Dermis blood vessel endothelial cell (primary cell): Measurements from ENCODE around the gene MFAP2. TPM values are rescaled to one million over a fixed set of nuclear protein-coding genes. Genes with fewer than 3 reads are reported as not detected.
"Not testable (repeated sequence)": the region's sequence is repeated elsewhere in the genome, so short reads cannot be mapped to it uniquely, and the experiment has no call there.

Experiments
- DNase-seq: peaks from one replicate; pipeline ENCODE4 v3.0.0; 2010
- total RNA-seq: library from RNA; depleted of rRNA; stranded (reverse); fragments of >200 nt; gene quantifications from 2 replicates; pipeline ENCODE4 v1.2.3, GENCODE V29; 2014

Gene MFAP2
- total RNA-seq, 1 donor from 2014 or later, result 24.5 TPM

- peak; percentile 84 for DNase-seq
These were observed 1.6 kb downstream of the MFAP2 start for GRCh38 chr1:16978567-16979474.

DNA sequence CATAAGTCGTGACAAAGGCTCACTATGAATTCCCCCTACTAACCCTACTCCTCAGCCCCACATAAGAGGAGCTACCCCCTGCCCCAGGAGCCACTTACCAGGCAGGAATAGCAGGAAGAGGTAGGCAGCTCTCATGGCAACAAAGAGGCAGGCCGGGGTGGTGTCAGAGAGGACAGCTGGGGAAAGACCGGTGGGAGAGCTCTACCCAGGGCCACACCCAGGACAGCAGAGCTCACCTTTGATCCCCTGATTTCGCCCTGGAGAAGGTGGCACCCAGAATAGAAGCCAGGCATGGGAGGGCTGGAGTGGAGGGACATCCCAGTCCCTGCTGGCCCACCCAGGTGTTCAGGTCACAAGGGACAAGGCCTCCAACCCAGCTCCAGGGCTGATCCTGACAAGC lies 2.3 kb downstream of the MFAP2 start:
- no peak for DNase-seq

GRCh38 chr1:16977377-16977776 lies 3.0 kb downstream of the MFAP2 start:
- DNase-seq, result no peak

- no peak for DNase-seq
These were observed 3.5 kb downstream of the MFAP2 start for GRCh38 chr1:16976966-16977365.

DNA sequence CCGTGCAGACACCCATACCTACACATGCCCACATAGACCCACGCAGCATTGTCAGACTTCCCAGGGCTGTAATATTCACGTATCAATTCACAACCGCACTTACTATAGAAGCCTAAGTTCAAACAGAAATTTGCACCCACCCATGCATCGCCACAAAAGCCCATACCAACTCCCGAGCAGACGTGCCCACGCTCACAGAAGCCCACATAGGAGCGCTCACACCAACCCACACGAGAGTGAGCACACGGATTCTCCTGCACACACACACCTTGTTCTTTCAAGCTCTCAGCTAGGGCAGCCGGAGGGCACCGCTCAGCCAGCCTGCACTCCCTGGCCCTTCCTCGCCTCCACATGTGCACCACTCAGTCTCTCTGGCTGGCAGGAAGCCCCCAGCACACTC lies 4.6 kb downstream of the MFAP2 start:
- no peak for DNase-seq

DNA sequence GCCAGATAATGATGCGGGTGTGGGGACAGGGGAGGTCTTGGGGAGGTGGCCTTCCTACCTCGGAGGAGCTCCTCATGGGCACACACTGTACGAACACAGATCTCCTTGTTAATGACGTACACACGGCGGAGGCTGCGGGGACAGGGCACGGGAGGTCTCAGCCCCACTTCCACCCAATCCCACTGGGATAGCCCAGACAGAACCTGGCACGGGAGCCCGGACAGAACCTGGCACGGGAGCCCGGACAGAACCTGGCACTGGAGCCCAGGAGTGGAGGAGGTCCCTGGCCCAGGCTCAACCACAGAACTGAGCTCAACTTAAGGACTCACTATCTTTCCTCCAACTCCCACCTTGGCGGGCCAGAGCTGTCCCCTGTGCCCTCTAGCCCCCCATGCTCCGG lies 5.2 kb downstream of the MFAP2 start:
- DNase-seq, result no peak

DNA sequence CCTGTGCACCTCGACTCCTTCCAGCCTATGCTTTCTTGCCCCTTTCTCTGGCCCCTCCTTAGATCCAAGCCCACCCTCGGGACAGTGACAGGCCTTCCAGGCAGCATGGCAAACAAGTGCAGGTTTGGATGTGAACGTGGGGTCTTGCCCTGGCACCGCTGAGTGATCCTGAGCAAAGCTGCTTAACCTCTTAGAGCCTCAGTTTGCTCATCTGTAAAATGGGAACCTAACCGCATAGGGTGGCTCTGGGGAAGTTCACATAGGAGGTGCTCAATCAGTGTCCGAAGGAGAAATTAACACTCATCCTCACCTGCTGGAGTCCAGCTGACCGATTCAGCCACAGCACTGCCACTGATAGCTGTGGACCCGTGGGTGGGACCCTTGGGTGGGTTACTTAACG lies 7.2 kb downstream of the MFAP2 start:
- no peak for DNase-seq

GRCh38 chr1:16972189-16972895 lies 8.1 kb downstream of the MFAP2 start:
- DNase-seq, result no peak

- peak; percentile 35 for DNase-seq
These were observed 8.9 kb downstream of the MFAP2 start for GRCh38 chr1:16971341-16972188.

DNA sequence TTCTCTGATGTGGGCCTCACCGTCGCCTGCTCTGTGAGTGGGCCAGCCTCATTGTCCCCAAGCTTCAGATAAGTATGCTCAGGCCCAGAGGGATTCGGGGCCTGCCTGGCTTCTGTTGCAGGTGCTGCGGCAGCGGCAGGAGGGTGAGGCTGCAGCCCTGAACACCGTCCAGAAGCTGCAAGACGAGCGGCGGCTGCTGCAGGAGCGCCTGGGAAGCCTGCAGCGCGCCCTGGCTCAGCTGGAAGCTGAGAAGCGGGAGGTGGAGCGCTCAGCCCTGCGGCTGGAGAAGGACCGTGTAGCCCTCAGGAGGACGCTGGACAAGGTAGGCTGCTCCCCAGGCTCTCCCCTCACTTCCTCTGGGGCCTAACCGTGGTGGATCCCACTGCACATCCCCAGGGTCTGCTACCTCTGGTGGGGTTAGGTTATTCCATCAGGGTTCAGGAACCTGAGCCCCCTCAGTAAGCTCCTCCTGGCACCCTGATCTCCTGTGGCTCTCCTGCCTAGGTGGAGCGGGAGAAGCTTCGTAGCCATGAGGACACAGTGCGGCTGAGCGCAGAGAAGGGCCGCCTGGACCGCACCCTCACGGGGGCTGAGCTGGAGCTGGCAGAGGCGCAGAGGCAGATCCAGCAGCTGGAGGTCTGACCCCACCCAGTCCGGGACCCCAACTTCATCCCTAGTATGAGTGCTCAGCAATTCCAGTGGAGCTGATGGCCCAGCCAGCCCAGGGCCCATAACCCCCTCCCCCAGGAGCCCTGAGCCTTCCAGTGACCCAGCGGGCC lies 10.1 kb downstream of the MFAP2 start:
- no peak for DNase-seq

GRCh38 chr1:16969651-16970050 lies 10.8 kb downstream of the MFAP2 start:
- DNase-seq, result no peak

DNA sequence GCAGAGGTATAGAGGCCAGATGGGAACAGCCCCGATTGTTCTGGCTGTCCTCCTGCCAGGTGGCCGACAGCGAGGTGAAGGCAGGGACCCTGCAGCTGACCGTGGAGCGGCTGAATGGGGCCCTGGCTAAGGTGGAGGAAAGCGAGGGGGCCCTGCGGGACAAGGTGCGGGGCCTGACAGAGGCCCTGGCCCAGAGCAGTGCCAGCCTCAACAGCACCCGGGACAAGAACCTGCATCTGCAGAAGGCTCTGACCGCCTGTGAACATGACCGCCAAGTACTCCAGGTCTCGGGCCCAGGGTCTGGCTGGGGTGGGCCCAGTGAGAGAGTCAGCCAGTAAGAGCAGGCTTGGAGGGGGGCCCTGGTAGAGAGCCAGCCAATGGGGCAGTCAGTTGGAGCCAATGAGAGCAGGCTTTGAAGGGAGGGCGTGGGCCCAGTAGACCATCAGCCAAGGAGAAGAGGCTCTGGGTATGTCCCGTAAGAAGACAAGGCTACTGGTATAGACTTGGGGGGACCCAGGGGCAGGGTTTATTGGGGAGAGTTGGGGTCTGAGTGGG lies 11.3 kb downstream of the MFAP2 start:
- no peak for DNase-seq

DNA sequence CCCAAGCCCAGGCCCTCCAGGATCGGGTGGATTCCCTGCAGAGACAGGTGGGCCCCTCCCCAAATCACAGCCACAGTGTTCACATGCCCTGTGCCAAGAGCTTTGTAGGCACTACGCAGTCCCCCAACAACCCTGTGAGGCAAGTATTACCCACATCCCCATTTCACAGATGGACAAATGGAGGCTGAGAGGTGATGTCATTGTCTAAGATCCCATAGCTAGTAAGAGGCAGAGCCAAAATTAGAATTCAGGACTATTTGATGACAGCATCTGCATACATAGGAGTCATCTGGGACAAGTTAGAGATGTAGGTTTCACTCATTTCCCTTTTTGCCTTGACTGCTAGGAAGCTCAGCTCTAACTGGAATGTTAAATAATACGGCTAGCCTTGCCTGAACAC lies 12.0 kb downstream of the MFAP2 start:
- DNase-seq, result no peak

DNA sequence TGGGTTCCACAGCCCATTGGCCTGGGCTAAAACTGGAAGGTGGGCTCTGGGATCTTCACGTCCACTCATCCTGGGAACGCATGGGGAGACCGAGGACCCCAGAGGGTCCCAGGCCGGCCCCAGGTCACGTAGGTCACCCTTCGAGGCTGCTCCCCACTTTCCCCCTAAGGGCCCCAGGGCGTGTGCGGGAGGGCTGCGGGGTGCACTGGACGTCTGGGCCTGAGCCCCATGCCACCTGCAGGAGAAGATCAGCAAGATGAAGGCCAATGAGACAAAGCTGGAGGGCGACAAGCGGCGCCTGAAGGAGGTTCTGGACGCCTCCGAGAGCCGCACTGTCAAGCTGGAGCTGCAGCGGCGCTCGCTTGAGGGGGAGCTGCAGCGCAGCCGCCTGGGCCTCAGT lies 12.5 kb downstream of the MFAP2 start:
- no peak for DNase-seq

DNA sequence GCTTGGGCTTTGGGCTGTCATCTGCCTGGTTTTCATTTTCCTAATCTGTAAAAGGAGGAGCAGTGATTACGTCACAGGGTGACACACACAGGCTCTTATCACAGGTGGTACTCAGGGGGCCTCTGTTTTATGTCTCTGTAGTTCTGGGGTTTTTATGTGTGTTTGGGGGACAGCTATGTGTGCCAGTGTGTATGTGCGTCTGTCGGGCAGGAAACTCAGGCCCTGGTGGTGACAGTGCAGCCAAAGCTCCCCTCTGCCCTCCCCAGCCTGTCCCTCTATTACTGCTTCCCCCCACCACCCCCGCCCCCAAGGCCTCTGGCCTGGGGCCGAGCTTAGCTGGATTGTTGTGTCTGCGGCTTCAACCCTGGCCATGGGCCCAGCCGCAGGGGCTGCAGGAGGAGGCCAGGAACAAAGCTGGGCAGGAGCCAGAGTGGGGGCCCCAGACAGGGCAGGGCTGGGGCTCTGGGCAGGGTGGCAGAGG lies 13.3 kb downstream of the MFAP2 start:
- peak; percentile 75 for DNase-seq

DNA sequence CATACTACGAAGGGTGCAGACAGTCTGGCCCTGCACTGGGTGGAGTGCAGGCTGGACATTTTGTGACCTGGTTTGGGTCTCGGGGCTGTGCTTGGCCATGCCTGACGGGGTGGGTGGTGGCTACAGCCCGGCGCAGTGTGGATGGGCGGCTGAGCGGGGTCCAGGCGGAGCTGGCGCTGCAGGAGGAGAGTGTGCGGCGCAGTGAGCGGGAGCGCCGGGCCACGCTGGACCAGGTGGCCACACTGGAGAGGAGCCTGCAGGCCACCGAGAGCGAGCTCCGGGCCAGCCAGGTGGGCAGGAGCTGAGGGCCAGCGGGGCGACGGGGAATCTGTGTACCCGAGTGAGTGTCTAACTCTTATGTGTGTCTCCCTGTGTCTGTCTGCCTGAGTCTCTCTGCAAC lies 14.1 kb downstream of the MFAP2 start:
- no peak for DNase-seq

- DNase-seq, result no peak
These were observed 14.8 kb downstream of the MFAP2 start for GRCh38 chr1:16965486-16966067.

DNA sequence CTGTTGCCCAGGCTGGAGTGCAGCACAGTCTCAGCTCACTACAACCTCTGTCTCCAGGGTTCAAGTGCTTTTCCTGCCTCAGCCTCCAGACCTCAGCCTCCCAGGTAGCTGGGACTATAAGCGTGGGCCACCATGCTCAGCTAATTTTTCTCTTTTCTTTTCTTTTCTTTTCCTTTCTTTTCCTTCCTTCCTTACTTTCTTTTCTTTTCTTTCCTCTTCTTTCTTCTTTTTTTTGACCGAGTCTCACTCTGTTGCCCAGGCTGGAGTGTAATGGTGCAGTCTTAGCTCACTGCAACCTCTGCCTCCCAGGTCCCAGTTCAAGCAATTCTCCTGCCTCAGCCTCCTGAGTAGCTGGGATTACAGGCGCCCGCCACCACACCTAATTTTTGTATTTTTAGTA lies 16.3 kb downstream of the MFAP2 start:
- DNase-seq, result not testable (repeated sequence)

DNA sequence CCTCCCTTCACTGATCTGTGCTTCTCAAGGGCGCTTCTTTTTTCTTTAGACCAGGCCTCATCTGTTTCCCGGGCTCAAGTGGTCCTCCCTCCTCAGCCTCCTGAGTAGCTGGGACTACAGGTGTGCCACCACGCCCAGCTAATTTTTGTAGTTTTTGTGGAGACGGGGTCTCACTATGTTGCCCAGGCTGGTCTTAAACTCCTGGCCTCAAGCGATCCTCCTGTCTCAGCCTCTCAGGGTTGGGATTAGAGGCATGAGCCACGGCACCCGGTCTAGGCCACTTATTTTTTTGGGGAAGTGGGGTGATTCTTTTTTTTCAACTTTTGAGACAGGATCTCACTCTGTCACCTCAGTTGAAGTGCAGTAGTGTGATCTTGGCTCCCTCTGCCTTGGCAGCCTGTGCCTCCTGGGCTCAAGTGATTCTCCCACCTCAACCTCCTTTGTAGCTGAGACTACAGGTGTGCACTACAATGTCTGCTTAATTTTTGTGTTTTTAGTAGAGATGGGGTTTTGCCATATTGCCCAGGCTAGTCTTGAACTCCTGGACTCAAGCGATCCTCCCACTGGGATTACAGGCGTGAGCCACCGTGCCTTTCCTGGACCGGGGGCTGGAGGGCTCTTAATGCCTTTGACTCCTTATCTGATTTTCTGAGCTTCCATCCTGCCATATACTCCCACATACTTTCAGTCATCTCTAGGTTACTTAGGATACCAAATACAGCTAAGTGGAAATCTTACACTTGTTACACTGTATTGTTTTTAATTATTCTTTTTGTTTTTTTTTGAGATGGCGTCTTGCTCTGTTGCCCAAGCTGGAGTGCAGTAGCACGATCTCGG lies 18.9 kb downstream of the MFAP2 start:
- DNase-seq, result no peak

GRCh38 chr1:16960560-16961296 lies 19.7 kb downstream of the MFAP2 start:
- peak; percentile 88 for DNase-seq
